GM21423 (cell line): ENCODE data around the gene PLD3.
A peak's percentile ranks its signal among the peaks of the same experiment; 100 is the strongest.
"Not testable (repeated sequence)": the region's sequence is repeated elsewhere in the genome, so short reads cannot be mapped to it uniquely, and the experiment has no call there.

ENCODE experiments used
- ATAC-seq: cut with Tn5 transposase; IDR thresholded peaks from one replicate; pipeline ENCODE4 v1.9.1; 2021; ENCODE audit warnings: mild to moderate bottlenecking, moderate library complexity; ENCODE audit not compliant: unreplicated experiment

The PLD3 gene

GRCh38 chr19:40383668-40384248 is 35.3 kb downstream of the PLD3 start:
- no peak for ATAC-seq

GRCh38 chr19:40387155-40387554 is 38.7 kb downstream of the PLD3 start:
- ATAC-seq = no peak

- ATAC-seq = no peak
Measured at GRCh38 chr19:40388481-40388880, 40.0 kb downstream of the PLD3 start.

GRCh38 chr19:40389404-40390083 is 41.0 kb downstream of the PLD3 start:
- no peak for ATAC-seq

GRCh38 chr19:40390084-40390742 is 41.7 kb downstream of the PLD3 start, which contains the start of gene HIPK4:
Gene HIPK4, minus strand, starts transcription at chr19:40390181. Its CDS starts 279 bp downstream, at chr19:40389902.
- ATAC-seq = no peak

GRCh38 chr19:40392123-40392522 is 43.6 kb downstream of the PLD3 start:
- no peak for ATAC-seq

GRCh38 chr19:40392894-40393517 is 44.5 kb downstream of the PLD3 start:
- ATAC-seq = no peak

GRCh38 chr19:40393894-40394815 is 45.7 kb downstream of the PLD3 start:
- ATAC-seq = no peak

GRCh38 chr19:40394816-40395210 is 46.3 kb downstream of the PLD3 start:
- no peak for ATAC-seq

- ATAC-seq = no peak
Measured at GRCh38 chr19:40395956-40396355, 47.5 kb downstream of the PLD3 start.

GRCh38 chr19:40396886-40397567 is 48.5 kb downstream of the PLD3 start:
- no peak for ATAC-seq

GRCh38 chr19:40397568-40397906 is 49.0 kb downstream of the PLD3 start:
- ATAC-seq = no peak

- ATAC-seq = no peak
Measured at GRCh38 chr19:40398417-40399131, 50.1 kb downstream of the PLD3 start.

- no peak for ATAC-seq
Measured at GRCh38 chr19:40400559-40400958, 52.1 kb downstream of the PLD3 start.

GRCh38 chr19:40403262-40403984 is 54.9 kb downstream of the PLD3 start:
- peak; percentile 52 for ATAC-seq

- no peak for ATAC-seq
Measured at GRCh38 chr19:40407714-40408597, 59.5 kb downstream of the PLD3 start.

- not testable (repeated sequence) for ATAC-seq
Measured at GRCh38 chr19:40408598-40408925, 60.1 kb downstream of the PLD3 start.

GRCh38 chr19:40410030-40410389 is 61.5 kb downstream of the PLD3 start:
- no peak for ATAC-seq
